Caco-2 (cell line): ENCODE measurements around the gene NSUN3. TPM values are rescaled to one million over a fixed set of nuclear protein-coding genes. Genes with fewer than 3 reads are reported as not detected.
A peak's percentile ranks its signal among the peaks of the same experiment; 100 is the strongest.

Experiments
- Bru-seq: library from RNA; stranded (reverse); fragments of 400-500 nt; gene quantifications from one replicate; lab custom pipeline; 2021; lab: Mats Ljungman, UMichigan
- BruChase-seq, 2 experiments: library from RNA; stranded (reverse); fragments of 400-500 nt; gene quantifications; one replicate each; lab custom pipeline; 2021; lab: Mats Ljungman, UMichigan
- BruUV-seq: library from RNA; stranded (reverse); fragments of 400-500 nt; replicated peaks from 2 replicates; lab custom pipeline; 2021; lab: Mats Ljungman, UMichigan
- CTCF ChIA-PET: fragments of 300-600 bp; sonication (Branson Sonifier 250); formaldehyde crosslinking; loops from one replicate; lab custom pipeline; 2022; ENCODE audit warnings: antibody characterized with exemption; lab: Charles Lee
- POLR2A ChIA-PET: fragments of 300-600 bp; sonication (Branson Sonifier 250); formaldehyde crosslinking; loops from one replicate; lab custom pipeline; 2022; ENCODE audit warnings: antibody characterized with exemption; lab: Charles Lee
- DNase-seq, 2 experiments: peaks; one replicate each; pipeline versions ENCODE4 v3.0.0 to v3.0.0-alpha.2; 2020 to 2022
- H3K27me3 ChIP-seq: replicated peaks from 2 replicates; pipeline ENCODE4 v1.6.0; 2011; ENCODE audit warnings: low read length; ENCODE audit not compliant: control insufficient read depth, insufficient read depth
- H3K36me3 ChIP-seq: 2 replicates; pipeline ENCODE4 v1.5.1; 2011; ENCODE audit warnings: low read length; ENCODE audit not compliant: control insufficient read depth, insufficient read depth
- H3K4me1 ChIP-seq: fragments of 250-450 bp; sonication (Bioruptor Pico); 2 replicates; pipeline ENCODE4 v1.5.1; 2020; ENCODE audit warnings: mild to moderate bottlenecking
- H3K4me3 ChIP-seq: 2 replicates; pipeline ENCODE4 v1.5.1; 2011; ENCODE audit warnings: low read depth, mild to moderate bottlenecking, control low read depth, low read length
- H3K9me3 ChIP-seq: fragments of 250-450 bp; sonication (Bioruptor Pico); 2 replicates; pipeline ENCODE4 v1.5.1; 2020; ENCODE audit warnings: mild to moderate bottlenecking, moderate library complexity
- H3K27ac Mint-ChIP-seq: one replicate; pipeline ENCODE4 v1.8.0; 2022; ENCODE audit warnings: mixed read lengths; ENCODE audit not compliant: unreplicated experiment
- H3K27me3 Mint-ChIP-seq: one replicate; pipeline ENCODE4 v1.8.0; 2022; ENCODE audit warnings: mixed read lengths; ENCODE audit not compliant: insufficient read depth, unreplicated experiment
- H3K36me3 Mint-ChIP-seq: one replicate; pipeline ENCODE4 v1.8.0; 2022; ENCODE audit warnings: mild to moderate bottlenecking, mixed read lengths; ENCODE audit not compliant: insufficient read depth, unreplicated experiment
- H3K4me1 Mint-ChIP-seq: one replicate; pipeline ENCODE4 v1.8.0; 2022; ENCODE audit warnings: low read depth, mixed read lengths; ENCODE audit not compliant: unreplicated experiment
- H3K4me3 Mint-ChIP-seq: one replicate; pipeline ENCODE4 v1.8.0; 2022; ENCODE audit warnings: mild to moderate bottlenecking, moderate library complexity, mixed read lengths; ENCODE audit not compliant: unreplicated experiment
- H3K9me3 Mint-ChIP-seq: one replicate; pipeline ENCODE4 v1.8.0; 2022; ENCODE audit warnings: mixed read lengths; ENCODE audit not compliant: unreplicated experiment
- intact Hi-C: fragments of 100-400 bp; cut with micrococcal nuclease; formaldehyde crosslinking; loops from one replicate; pipeline ENCODE4 v1.10.0; 2022; ENCODE audit not compliant: unreplicated experiment
- long read RNA-seq: library from polyadenylated mRNA; stranded (forward); transcript quantifications from one replicate; pipeline ENCODE4 v2.0.0, GENCODE V29; 2022
- total RNA-seq: library from RNA; stranded (reverse); gene quantifications from 2 replicates; pipeline ENCODE4 v1.2.3, GENCODE V29; 2022
- TF ChIP-seq, protein P1 (sequence below), 2 experiments: fragments of 200-600 bp in 1 of 2; IDR thresholded peaks; 1 replicate in 1 of 2; 2 replicates in 1 of 2; pipeline versions ENCODE4 v1.5.1 to v1.8.0; 2011 to 2022; ENCODE audit warnings: antibody characterized with exemption in 1 of 2, control low read depth in 1 of 2, inconsistent platforms in 1 of 2, low read depth in 1 of 2, low read length in 1 of 2, mild to moderate bottlenecking in 1 of 2, moderate library complexity in 1 of 2; ENCODE audit not compliant: insufficient read depth in 1 of 2, severe bottlenecking in 1 of 2, unreplicated experiment in 1 of 2

NSUN3 gene
- total RNA-seq (7.1 and 9.6 TPM in 2 replicates), Bru-seq, nascent RNA (percentile 73 among the genes with signal in this experiment), BruChase-seq, experiment 1, labeled RNA remaining after a 2-hour chase (percentile 64 among the genes with signal in this experiment), BruChase-seq, experiment 2, labeled RNA remaining after a 6-hour chase (percentile 55 among the genes with signal in this experiment)
- long read RNA-seq, transcript NSUN3-201 (6 exons, 3,289 nt): major isoform, 8 of 11 reads
- long read RNA-seq, partial matches to known transcripts: 0 of 11 reads
- long read RNA-seq, other reads (novel, unspliced or antisense): 3 of 11 reads

DNA sequence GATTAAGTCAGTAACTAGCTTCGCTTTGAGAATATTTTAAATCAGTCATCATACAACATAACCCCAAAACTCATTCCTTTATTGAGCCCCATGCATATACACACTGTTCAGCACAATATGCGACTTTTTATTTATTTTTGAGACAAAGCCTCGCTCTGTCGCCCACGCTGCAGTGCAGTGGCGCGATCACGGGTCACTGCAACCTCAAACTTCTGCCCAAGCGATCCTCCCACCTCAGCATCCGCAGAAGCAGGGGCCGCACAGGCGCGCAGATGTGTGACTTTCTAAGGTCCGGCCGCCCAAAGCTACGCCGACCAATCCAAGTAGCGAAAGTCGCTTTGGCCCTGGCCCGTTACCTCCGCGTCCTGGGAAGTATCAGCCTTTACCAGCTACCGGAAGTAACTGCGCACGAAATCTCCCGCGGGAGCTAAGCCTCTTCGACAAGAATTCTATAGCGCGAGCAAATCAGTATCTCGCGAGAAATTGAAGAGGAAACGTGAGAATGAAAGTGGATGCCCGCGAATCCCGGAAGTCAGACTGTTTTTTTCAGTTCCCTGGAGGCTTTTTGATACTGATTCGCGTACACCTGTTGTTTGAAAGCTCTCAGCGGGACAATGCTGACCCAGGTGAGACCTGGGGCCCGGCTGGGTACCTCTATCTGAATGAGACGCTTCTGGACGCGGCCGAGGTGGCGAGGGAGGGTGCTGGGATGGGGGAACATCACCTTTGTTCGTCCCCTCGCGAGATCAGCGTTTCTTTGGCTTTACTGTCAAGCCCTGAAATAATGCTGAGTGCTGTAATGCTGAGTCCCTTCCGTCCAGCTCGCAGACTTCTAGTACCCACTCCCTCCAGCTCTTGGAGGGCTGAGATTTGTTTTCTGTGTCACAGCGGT, at the start of gene NSUN3, which contains the start of gene DHFR2:
Gene NSUN3 (plus strand): TSS at position 549 of the 892 bp plus-strand sequence. CDS start 66 bp downstream, at position 615.
Gene DHFR2 (minus strand): TSS at position 404 of the 892 bp plus-strand sequence. CDS start 1,405 bp downstream, outside the sequence.
- H3K4me1 ChIP-seq: peaks cover 4% of the 10 kb centered on the region; the same call in 1 of the 2 replicates
- H3K36me3 Mint-ChIP-seq: peaks cover 6% of the 10 kb centered on the region
- peaks cover 8% of the 10 kb centered on the region for H3K4me1 Mint-ChIP-seq
- H3K36me3 ChIP-seq: no peaks in the 10 kb centered on the region
- POLR2A ChIA-PET: interaction anchor here (0.6 to 2.2 kb wide), 5 partner anchors 13 to 89 kb away, joined by 3 to 8 read pairs (median 6); partner anchors contain the start of genes ARL13B and PROS1
- peak within 1 kb of the TSS; percentile 98 for H3K4me3 Mint-ChIP-seq
- peak within 1 kb of the TSS; percentile 99 for H3K27ac Mint-ChIP-seq
- DNase-seq: peak; percentile 90 to 95
- CTCF ChIA-PET: interaction anchor here (0.6 to 1.3 kb wide), 2 partner anchors 9 to 39 kb away, joined by 3 to 5 read pairs; no protein-coding TSS in a partner anchor
- peak within 1 kb of the TSS; percentile 47 for H3K4me3 ChIP-seq
- H3K27me3 ChIP-seq: no peaks in the 10 kb centered on the region
- intact Hi-C loops: no loop called here
- no peaks in the 10 kb centered on the region for H3K9me3 Mint-ChIP-seq
- no peaks in the 10 kb centered on the region for H3K9me3 ChIP-seq
- no peaks in the 10 kb centered on the region for H3K27me3 Mint-ChIP-seq
- TSS peak; percentile 53 for BruUV-seq
- TF ChIP-seq, protein P1, sequence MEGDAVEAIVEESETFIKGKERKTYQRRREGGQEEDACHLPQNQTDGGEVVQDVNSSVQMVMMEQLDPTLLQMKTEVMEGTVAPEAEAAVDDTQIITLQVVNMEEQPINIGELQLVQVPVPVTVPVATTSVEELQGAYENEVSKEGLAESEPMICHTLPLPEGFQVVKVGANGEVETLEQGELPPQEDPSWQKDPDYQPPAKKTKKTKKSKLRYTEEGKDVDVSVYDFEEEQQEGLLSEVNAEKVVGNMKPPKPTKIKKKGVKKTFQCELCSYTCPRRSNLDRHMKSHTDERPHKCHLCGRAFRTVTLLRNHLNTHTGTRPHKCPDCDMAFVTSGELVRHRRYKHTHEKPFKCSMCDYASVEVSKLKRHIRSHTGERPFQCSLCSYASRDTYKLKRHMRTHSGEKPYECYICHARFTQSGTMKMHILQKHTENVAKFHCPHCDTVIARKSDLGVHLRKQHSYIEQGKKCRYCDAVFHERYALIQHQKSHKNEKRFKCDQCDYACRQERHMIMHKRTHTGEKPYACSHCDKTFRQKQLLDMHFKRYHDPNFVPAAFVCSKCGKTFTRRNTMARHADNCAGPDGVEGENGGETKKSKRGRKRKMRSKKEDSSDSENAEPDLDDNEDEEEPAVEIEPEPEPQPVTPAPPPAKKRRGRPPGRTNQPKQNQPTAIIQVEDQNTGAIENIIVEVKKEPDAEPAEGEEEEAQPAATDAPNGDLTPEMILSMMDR (IDR thresholded peaks at IDR 0.05; ENCODE audit: insufficient read depth in 1 of 2, low read depth in 1 of 2, low read length in 1 of 2, severe bottlenecking in 1 of 2, unreplicated experiment in 1 of 2): no peak

DNA sequence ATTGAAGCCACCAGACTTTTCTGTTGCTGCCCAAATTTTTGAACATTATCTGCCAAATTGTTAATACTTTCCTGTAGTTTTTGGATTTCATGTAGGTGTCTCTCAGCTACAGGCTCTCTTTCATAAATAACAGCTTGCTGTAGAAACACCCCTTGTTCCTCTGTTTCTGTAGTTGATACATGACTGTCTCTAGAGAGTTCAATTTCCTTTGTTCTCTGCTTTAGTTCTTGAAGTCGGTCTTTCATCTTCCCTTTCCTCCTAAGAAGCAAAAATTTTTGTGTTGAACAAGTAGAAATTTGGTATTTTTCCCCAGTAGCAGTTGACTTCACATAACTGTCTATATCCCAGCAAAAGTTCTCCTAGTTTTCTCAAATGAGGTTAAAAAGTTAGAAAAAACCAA, 47.8 kb upstream of the NSUN3 start:
- intact Hi-C loops: no loop called here
- H3K27me3 ChIP-seq: no peaks in the 10 kb centered on the region
- no peaks in the 10 kb centered on the region for H3K9me3 ChIP-seq
- peaks cover 13% of the 10 kb centered on the region for H3K4me1 Mint-ChIP-seq
- no peaks in the 10 kb centered on the region for H3K9me3 Mint-ChIP-seq
- no peaks in the 10 kb centered on the region for H3K27me3 Mint-ChIP-seq
- BruUV-seq: no TSS peak
- no peaks in the 10 kb centered on the region for H3K36me3 Mint-ChIP-seq
- H3K4me3 ChIP-seq: no peak overlapping the region
- no peak overlapping the region for H3K27ac Mint-ChIP-seq
- TF ChIP-seq, protein P1 (IDR thresholded peaks at IDR 0.05; ENCODE audit: insufficient read depth in 1 of 2, low read depth in 1 of 2, low read length in 1 of 2, severe bottlenecking in 1 of 2, unreplicated experiment in 1 of 2): no peak
- H3K4me3 Mint-ChIP-seq: no peak overlapping the region
- no peak for DNase-seq
- POLR2A ChIA-PET: no interaction called here
- CTCF ChIA-PET: no interaction called here
- H3K36me3 ChIP-seq: no peaks in the 10 kb centered on the region
- no peaks in the 10 kb centered on the region for H3K4me1 ChIP-seq

DNA sequence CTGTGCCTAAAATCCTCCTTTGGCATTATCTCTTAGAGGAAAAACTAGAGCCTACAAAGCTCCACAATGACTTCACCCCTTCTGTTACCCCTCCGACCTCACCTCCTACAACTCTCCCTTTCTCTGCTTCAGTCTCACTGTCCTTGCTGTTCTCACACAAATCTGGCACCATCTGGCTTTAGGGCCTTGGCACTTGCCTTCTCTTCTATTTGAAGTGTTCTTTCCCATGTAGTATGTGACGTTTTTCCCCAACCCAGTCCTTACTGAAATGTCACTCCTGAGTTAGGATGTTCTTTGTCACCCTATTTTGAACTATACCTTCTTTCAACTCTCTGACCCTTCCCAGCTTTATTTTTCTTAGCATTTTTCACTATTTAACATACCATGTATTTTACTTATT, 43.2 kb upstream of the NSUN3 start:
- Mint-ChIP-seq H3K36me3 (no peaks in the 10 kb centered on the region), H3K27ac (no peak overlapping the region), H3K27me3 (no peaks in the 10 kb centered on the region), H3K4me3 (no peak overlapping the region), H3K4me1 (no peaks in the 10 kb centered on the region), H3K9me3 (no peaks in the 10 kb centered on the region)
- TF ChIP-seq, protein P1 (IDR thresholded peaks at IDR 0.05; ENCODE audit: insufficient read depth in 1 of 2, low read depth in 1 of 2, low read length in 1 of 2, severe bottlenecking in 1 of 2, unreplicated experiment in 1 of 2): no peak
- no peaks in the 10 kb centered on the region for H3K27me3 ChIP-seq
- H3K36me3 ChIP-seq: no peaks in the 10 kb centered on the region
- ChIA-PET POLR2A (no interaction called here), CTCF (no interaction called here)
- intact Hi-C loops: no loop called here
- no TSS peak for BruUV-seq
- no peaks in the 10 kb centered on the region for H3K9me3 ChIP-seq
- H3K4me3 ChIP-seq: no peak overlapping the region
- H3K4me1 ChIP-seq: no peaks in the 10 kb centered on the region
- no peak for DNase-seq
